ENCODE data around the gene TTC24.

Gene TTC24

DNA sequence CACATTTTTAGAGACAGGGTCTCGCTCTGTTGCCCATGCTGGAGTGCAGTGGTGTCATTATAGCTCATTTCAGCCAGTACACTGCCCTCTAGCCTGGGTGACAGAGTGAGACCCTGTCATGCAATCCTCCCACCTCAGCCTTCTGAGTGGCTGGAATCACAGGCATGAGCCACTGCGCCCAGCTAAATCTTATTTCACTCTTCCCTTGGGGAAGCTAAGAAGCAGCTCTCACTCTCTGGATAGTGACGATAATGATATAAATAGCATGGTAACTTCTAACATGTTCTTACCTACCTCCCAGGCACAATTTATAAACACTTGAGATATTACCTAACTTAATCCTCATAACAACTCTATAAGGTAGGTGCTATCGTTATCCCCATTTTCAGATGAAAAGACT, 32.1 kb upstream of the TTC24 start:
- H3K27ac ChIP-seq (ENCODE audit: low read depth, low read length) = no peak overlapping the region
- H3K4me2 ChIP-seq (ENCODE audit: low read length) = no peak overlapping the region
- no peaks in the 10 kb centered on the region for H4K20me1 ChIP-seq (ENCODE audit: control insufficient read depth, insufficient read depth, low read depth, low read length)
- H3K4me3 ChIP-seq (ENCODE audit: low read length) = no peak overlapping the region
- peaks cover 27% of the 10 kb centered on the region for H3K36me3 ChIP-seq (ENCODE audit: control insufficient read depth, low read length)
- no peaks in the 10 kb centered on the region for H3K9me2 ChIP-seq (replicated peaks; ENCODE audit: control insufficient read depth, low read length)
- peaks cover 33% of the 10 kb centered on the region for H3K4me1 ChIP-seq (ENCODE audit: control insufficient read depth, low read length)
- H3K9me3 ChIP-seq (ENCODE audit: control insufficient read depth, insufficient read depth, low read length) = no peaks in the 10 kb centered on the region
- TF ChIP-seq EZH2phosphoT487 (IDR thresholded peaks at IDR 0.05; ENCODE audit: borderline replicate concordance, low read length) = no peak
- TF ChIP-seq, protein P1, sequence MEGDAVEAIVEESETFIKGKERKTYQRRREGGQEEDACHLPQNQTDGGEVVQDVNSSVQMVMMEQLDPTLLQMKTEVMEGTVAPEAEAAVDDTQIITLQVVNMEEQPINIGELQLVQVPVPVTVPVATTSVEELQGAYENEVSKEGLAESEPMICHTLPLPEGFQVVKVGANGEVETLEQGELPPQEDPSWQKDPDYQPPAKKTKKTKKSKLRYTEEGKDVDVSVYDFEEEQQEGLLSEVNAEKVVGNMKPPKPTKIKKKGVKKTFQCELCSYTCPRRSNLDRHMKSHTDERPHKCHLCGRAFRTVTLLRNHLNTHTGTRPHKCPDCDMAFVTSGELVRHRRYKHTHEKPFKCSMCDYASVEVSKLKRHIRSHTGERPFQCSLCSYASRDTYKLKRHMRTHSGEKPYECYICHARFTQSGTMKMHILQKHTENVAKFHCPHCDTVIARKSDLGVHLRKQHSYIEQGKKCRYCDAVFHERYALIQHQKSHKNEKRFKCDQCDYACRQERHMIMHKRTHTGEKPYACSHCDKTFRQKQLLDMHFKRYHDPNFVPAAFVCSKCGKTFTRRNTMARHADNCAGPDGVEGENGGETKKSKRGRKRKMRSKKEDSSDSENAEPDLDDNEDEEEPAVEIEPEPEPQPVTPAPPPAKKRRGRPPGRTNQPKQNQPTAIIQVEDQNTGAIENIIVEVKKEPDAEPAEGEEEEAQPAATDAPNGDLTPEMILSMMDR (IDR thresholded peaks at IDR 0.05; ENCODE audit: low read depth, low read length, poor library complexity, severe bottlenecking) = no peak
- H3K27me3 ChIP-seq (ENCODE audit: control insufficient read depth, low read length) = no peaks in the 10 kb centered on the region
- no peaks in the 10 kb centered on the region for H3K79me2 ChIP-seq (ENCODE audit: control insufficient read depth, low read length)
- no peaks in the 10 kb centered on the region for H3F3A ChIP-seq (ENCODE audit: control insufficient read depth, insufficient read depth)

DNA sequence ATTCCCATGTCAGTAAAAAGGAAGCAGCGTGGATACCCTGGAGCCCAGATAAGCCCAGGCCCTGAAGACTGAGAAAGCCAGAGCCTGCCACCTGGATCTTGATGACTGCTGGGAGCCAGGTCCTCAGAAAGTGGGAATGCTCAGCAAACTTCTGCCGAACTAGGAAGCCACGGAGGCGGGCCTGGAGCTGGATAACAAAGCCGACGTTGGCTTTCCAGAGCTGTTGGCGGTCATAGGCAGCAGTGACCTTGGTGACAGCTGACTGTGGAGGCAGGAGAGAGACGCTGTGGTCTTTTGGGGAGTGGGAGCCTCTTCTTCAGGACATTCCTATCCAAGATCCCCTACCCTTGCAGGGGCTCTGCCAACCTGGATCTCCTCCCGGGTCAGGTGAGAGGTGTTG, 31.5 kb upstream of the TTC24 start:
- H4K20me1 ChIP-seq (ENCODE audit: control insufficient read depth, insufficient read depth, low read depth, low read length) = no peaks in the 10 kb centered on the region
- H3K4me1 ChIP-seq (ENCODE audit: control insufficient read depth, low read length) = peaks cover 38% of the 10 kb centered on the region
- no peak overlapping the region for H3K27ac ChIP-seq (ENCODE audit: low read depth, low read length)
- peaks cover 27% of the 10 kb centered on the region for H3K36me3 ChIP-seq (ENCODE audit: control insufficient read depth, low read length)
- no peaks in the 10 kb centered on the region for H3K79me2 ChIP-seq (ENCODE audit: control insufficient read depth, low read length)
- TF ChIP-seq, protein P1 (IDR thresholded peaks at IDR 0.05; ENCODE audit: low read depth, low read length, poor library complexity, severe bottlenecking) = no peak
- TF ChIP-seq EZH2phosphoT487 (IDR thresholded peaks at IDR 0.05; ENCODE audit: borderline replicate concordance, low read length) = no peak
- no peak overlapping the region for H3K4me3 ChIP-seq (ENCODE audit: low read length)
- no peak overlapping the region for H3K4me2 ChIP-seq (ENCODE audit: low read length)
- H3F3A ChIP-seq (ENCODE audit: control insufficient read depth, insufficient read depth) = no peaks in the 10 kb centered on the region
- H3K9me2 ChIP-seq (replicated peaks; ENCODE audit: control insufficient read depth, low read length) = no peaks in the 10 kb centered on the region
- H3K27me3 ChIP-seq (ENCODE audit: control insufficient read depth, low read length) = no peaks in the 10 kb centered on the region
- no peaks in the 10 kb centered on the region for H3K9me3 ChIP-seq (ENCODE audit: control insufficient read depth, insufficient read depth, low read length)

DNA sequence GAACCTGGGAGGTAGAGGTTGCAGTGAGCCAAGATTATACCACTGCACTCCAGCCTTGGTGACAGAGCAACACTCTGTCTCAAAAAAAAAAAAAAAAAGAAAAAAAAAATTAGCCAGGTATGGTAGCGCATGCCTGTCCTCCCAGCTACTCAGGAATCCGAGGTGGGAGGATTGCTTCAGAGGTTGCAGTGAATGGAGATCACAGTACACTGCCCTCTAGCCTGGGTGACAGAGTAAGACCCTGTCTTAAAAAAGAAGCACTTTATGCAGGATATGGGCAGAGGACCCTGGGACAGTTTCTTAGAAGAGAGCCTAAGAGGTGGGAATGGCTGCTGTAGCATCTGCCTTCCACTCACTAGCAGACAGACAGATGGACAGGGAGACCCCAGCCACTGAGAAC, 30.1 kb upstream of the TTC24 start:
- peaks cover 31% of the 10 kb centered on the region for H3K36me3 ChIP-seq (ENCODE audit: control insufficient read depth, low read length)
- no peaks in the 10 kb centered on the region for H3F3A ChIP-seq (ENCODE audit: control insufficient read depth, insufficient read depth)
- no peaks in the 10 kb centered on the region for H3K27me3 ChIP-seq (ENCODE audit: control insufficient read depth, low read length)
- H3K4me2 ChIP-seq (ENCODE audit: low read length) = no peak overlapping the region
- H3K9me2 ChIP-seq (replicated peaks; ENCODE audit: control insufficient read depth, low read length) = no peaks in the 10 kb centered on the region
- H3K9me3 ChIP-seq (ENCODE audit: control insufficient read depth, insufficient read depth, low read length) = no peaks in the 10 kb centered on the region
- no peak overlapping the region for H3K27ac ChIP-seq (ENCODE audit: low read depth, low read length)
- H4K20me1 ChIP-seq (ENCODE audit: control insufficient read depth, insufficient read depth, low read depth, low read length) = no peaks in the 10 kb centered on the region
- TF ChIP-seq EZH2phosphoT487 (IDR thresholded peaks at IDR 0.05; ENCODE audit: borderline replicate concordance, low read length) = no peak
- TF ChIP-seq, protein P1 (IDR thresholded peaks at IDR 0.05; ENCODE audit: low read depth, low read length, poor library complexity, severe bottlenecking) = no peak
- H3K79me2 ChIP-seq (ENCODE audit: control insufficient read depth, low read length) = no peaks in the 10 kb centered on the region
- H3K4me1 ChIP-seq (ENCODE audit: control insufficient read depth, low read length) = peaks cover 51% of the 10 kb centered on the region
- no peak overlapping the region for H3K4me3 ChIP-seq (ENCODE audit: low read length)

DNA sequence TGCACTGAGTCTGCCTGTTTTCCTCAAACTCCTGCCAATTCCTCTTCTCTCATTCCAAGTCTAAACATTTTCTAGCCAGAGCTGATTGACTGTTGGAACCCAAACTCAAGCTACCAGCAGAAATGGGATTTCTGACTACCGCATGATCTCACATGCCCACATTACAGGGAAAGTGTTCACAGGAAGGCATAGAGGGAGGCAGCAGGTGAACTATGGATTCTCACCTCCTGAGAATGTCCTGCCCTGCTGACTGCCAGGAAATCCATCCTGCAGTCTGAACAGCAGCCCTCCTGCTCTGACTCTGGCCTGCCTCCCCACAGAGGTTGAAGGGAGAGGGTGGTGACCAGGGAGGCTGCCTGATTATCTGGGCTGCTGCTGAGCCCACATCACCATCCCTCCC, 29.7 kb upstream of the TTC24 start:
- Histone ChIP-seq H3K9me2 (replicated peaks; ENCODE audit: control insufficient read depth, low read length) (no peaks in the 10 kb centered on the region), H4K20me1 (ENCODE audit: control insufficient read depth, insufficient read depth, low read depth, low read length) (no peaks in the 10 kb centered on the region), H3K79me2 (ENCODE audit: control insufficient read depth, low read length) (no peaks in the 10 kb centered on the region), H3F3A (ENCODE audit: control insufficient read depth, insufficient read depth) (no peaks in the 10 kb centered on the region), H3K4me2 (ENCODE audit: low read length) (no peak overlapping the region), H3K9me3 (ENCODE audit: control insufficient read depth, insufficient read depth, low read length) (no peaks in the 10 kb centered on the region), H3K4me1 (ENCODE audit: control insufficient read depth, low read length) (peaks cover 51% of the 10 kb centered on the region), H3K27me3 (ENCODE audit: control insufficient read depth, low read length) (no peaks in the 10 kb centered on the region), H3K27ac (ENCODE audit: low read depth, low read length) (no peak overlapping the region), H3K36me3 (ENCODE audit: control insufficient read depth, low read length) (peaks cover 31% of the 10 kb centered on the region), H3K4me3 (ENCODE audit: low read length) (no peak overlapping the region)
- TF ChIP-seq, protein P1 (IDR thresholded peaks at IDR 0.05; ENCODE audit: low read depth, low read length, poor library complexity, severe bottlenecking) = no peak
- no peak for TF ChIP-seq EZH2phosphoT487 (IDR thresholded peaks at IDR 0.05; ENCODE audit: borderline replicate concordance, low read length)

Measured in DOHH2 (cell line).